ENCODE data around the gene IFRD2. TPM values are rescaled to one million over a fixed set of nuclear protein-coding genes. Genes with fewer than 3 reads are reported as not detected.
A peak's percentile ranks its signal among the peaks of the same experiment; 100 is the strongest.

Gene IFRD2
- total and polyA plus RNA-seq, 9 of the 15 experiments (the other 6 are each of a cell fraction or from before 2014, with no cell fraction given) = 30.5 to 115 (median 52.8) TPM

DNA sequence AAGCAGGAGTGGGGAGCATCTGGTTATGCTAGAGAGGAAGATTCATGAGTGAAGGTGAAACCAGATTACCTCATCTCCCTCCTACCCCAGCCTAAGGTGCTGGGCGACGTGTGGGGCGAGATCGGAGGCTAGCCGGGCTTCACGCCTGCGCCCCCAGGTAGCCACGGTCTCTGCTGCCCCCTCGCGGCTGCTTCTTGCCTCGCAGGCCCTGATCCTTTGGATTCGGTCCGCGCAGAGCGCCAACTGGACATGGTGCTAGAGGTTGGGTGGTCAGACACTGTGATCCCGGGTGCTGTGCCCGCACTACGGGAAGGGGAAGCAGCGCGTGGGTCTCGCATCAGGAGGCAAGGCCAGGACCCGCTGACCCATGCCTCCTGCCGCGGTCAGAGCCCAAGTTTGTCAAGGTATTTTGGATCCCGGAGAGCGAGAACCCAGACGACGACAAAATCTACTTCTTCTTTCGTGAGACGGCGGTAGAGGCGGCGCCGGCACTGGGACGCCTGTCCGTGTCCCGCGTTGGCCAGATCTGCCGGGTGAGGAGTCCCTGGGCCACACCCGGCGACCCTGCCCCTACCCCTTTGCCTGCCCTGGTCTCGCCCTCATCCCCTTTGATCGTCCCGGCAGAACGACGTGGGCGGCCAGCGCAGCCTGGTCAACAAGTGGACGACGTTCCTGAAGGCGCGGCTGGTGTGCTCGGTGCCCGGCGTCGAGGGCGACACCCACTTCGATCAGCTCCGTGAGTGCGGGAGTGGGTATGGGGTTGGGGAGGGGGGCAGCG, 19.1 kb downstream of the IFRD2 start (continued):
- TF ChIP-seq E2F8 (IDR thresholded peaks at IDR 0.05; ENCODE audit: low read depth, partially characterized antibody) (peak; percentile 43), ZBED1 (IDR thresholded peaks at IDR 0.05) (no peak), CREB3 (tag; conservative IDR thresholded peaks at IDR 0.05; ENCODE audit: low read depth) (no peak), ELF4 (CRISPR knock-in tag; IDR thresholded peaks at IDR 0.05) (no peak), CTBP1 (IDR thresholded peaks at IDR 0.05; ENCODE audit: borderline replicate concordance) (peak; percentile 64; the same call in 1 of the 2 replicates), ZNF347 (CRISPR knock-in tag; IDR thresholded peaks at IDR 0.05; ENCODE audit: low read depth) (no peak), POLR2G (IDR thresholded peaks at IDR 0.05; ENCODE audit: low read depth, low read length) (peak; percentile 66), JUNB (CRISPR knock-in tag; conservative IDR thresholded peaks at IDR 0.05) (no peak), EGR1 (conservative IDR thresholded peaks at IDR 0.05) (peak; percentile 52), ESRRB (CRISPR knock-in tag; IDR thresholded peaks at IDR 0.05; ENCODE audit: borderline replicate concordance) (no peak), RNF2 (IDR thresholded peaks at IDR 0.05) (0 out of 2 replicates have a peak, but pooled peaks have one; percentile 20), STAG1 (CRISPR knock-in tag; IDR thresholded peaks at IDR 0.05; ENCODE audit: borderline replicate concordance) (peak; percentile 79; the same call in 1 of the 2 replicates), ILK (tag; IDR thresholded peaks at IDR 0.05; ENCODE audit: borderline replicate concordance, low read depth) (no peak), PML (IDR thresholded peaks at IDR 0.05; ENCODE audit: low read length) (no peak), ZZZ3 (IDR thresholded peaks at IDR 0.05) (no peak), MBD2 (IDR thresholded peaks at IDR 0.05; ENCODE audit: borderline replicate concordance, low read depth) (no peak), MTA1 (IDR thresholded peaks at IDR 0.05; ENCODE audit: borderline replicate concordance) (no peak), GTF2A2 (tag; IDR thresholded peaks at IDR 0.05) (no peak), ZNF76 (CRISPR knock-in tag; IDR thresholded peaks at IDR 0.05; ENCODE audit: borderline replicate concordance) (no peak)
- TF ChIP-seq, protein P1, sequence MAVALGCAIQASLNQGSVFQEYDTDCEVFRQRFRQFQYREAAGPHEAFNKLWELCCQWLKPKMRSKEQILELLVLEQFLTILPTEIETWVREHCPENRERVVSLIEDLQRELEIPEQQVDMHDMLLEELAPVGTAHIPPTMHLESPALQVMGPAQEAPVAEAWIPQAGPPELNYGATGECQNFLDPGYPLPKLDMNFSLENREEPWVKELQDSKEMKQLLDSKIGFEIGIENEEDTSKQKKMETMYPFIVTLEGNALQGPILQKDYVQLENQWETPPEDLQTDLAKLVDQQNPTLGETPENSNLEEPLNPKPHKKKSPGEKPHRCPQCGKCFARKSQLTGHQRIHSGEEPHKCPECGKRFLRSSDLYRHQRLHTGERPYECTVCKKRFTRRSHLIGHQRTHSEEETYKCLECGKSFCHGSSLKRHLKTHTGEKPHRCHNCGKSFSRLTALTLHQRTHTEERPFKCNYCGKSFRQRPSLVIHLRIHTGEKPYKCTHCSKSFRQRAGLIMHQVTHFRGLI (CRISPR knock-in tag; IDR thresholded peaks at IDR 0.05) = no peak
- TF ChIP-seq, protein P2, sequence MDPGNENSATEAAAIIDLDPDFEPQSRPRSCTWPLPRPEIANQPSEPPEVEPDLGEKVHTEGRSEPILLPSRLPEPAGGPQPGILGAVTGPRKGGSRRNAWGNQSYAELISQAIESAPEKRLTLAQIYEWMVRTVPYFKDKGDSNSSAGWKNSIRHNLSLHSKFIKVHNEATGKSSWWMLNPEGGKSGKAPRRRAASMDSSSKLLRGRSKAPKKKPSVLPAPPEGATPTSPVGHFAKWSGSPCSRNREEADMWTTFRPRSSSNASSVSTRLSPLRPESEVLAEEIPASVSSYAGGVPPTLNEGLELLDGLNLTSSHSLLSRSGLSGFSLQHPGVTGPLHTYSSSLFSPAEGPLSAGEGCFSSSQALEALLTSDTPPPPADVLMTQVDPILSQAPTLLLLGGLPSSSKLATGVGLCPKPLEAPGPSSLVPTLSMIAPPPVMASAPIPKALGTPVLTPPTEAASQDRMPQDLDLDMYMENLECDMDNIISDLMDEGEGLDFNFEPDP (CRISPR knock-in tag; IDR thresholded peaks at IDR 0.05) = no peak
- TF ChIP-seq, protein P3, sequence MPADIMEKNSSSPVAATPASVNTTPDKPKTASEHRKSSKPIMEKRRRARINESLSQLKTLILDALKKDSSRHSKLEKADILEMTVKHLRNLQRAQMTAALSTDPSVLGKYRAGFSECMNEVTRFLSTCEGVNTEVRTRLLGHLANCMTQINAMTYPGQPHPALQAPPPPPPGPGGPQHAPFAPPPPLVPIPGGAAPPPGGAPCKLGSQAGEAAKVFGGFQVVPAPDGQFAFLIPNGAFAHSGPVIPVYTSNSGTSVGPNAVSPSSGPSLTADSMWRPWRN (IDR thresholded peaks at IDR 0.05; ENCODE audit: low read depth) = no peak
